ENCODE measurements around the gene LSM3. TPM values are rescaled to one million over a fixed set of nuclear protein-coding genes. Genes with fewer than 3 reads are reported as not detected.
"Not testable (repeated sequence)": the region's sequence is repeated elsewhere in the genome, so short reads cannot be mapped to it uniquely, and the experiment has no call there.

LSM3 gene
- total RNA-seq, 2 donors from 2014 or later, result 20.5 to 24.5 TPM

- DNase-seq (ENCODE audit: low spot score in 2 of 2) (no peak), ATAC-seq (peak; percentile 68 to 90)
- H3K9me3 Mint-ChIP-seq, result peaks cover 5 to 14% of the 10 kb centered on the region in 2 donors
- H3K36me3 Mint-ChIP-seq, result peaks cover 0 to 4% of the 10 kb centered on the region in 2 donors
- H3K27ac Mint-ChIP-seq, result peak overlapping the region in 1 of 2 donors; percentile 42
Measured at GRCh38 chr3:14216257-14217048, 37.8 kb downstream of the LSM3 start.

DNA sequence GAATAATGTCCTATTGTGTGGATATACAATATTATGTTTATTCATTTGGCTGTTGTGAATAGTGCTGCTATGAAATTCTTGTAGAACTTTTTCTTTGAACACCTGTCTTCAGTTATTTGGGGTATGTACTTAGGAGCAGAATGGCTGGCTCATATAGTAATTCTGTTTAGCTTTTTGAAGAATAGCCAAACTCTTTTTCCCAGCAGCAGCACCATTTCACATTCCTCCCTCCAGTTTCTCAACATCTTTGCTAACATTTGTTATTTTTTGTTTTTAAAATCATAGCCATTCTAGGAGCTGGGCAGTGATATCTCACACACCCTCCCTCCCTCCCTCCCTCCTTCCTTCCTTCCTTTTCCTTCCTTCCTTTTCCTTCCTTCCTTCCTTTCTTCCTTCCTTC lies 39.7 kb downstream of the LSM3 start:
- no peak for DNase-seq (ENCODE audit: low spot score in 2 of 2)
- Mint-ChIP-seq H3K27ac (no peak overlapping the region), H3K36me3 (peaks cover 10 to 16% of the 10 kb centered on the region in 2 donors), H3K9me3 (peaks cover 11 to 26% of the 10 kb centered on the region in 2 donors)
- ATAC-seq, result no peak

GRCh38 chr3:14220933-14221332 lies 42.3 kb downstream of the LSM3 start:
- no peak for ATAC-seq

GRCh38 chr3:14221902-14222301 lies 43.3 kb downstream of the LSM3 start:
- peaks cover 10 to 16% of the 10 kb centered on the region in 2 donors for H3K36me3 Mint-ChIP-seq
- no peak for DNase-seq (ENCODE audit: low spot score in 2 of 2)

More at GRCh38 chr3:14220933-14221332, 42.3 kb downstream of the LSM3 start:
- Mint-ChIP-seq H3K27ac (no peak overlapping the region), H3K36me3 (peaks cover 10 to 16% of the 10 kb centered on the region in 2 donors), H3K9me3 (peaks cover 11 to 26% of the 10 kb centered on the region in 2 donors)
- no peak for DNase-seq (ENCODE audit: low spot score in 2 of 2)

GRCh38 chr3:14222457-14222856 lies 43.8 kb downstream of the LSM3 start:
- ATAC-seq (no peak), DNase-seq (ENCODE audit: low spot score in 2 of 2) (no peak)
- Mint-ChIP-seq H3K27ac (no peak overlapping the region), H3K9me3 (peaks cover 11 to 26% of the 10 kb centered on the region in 2 donors), H3K36me3 (peaks cover 10 to 16% of the 10 kb centered on the region in 2 donors)

More at GRCh38 chr3:14221902-14222301, 43.3 kb downstream of the LSM3 start:
- Mint-ChIP-seq H3K9me3 (peaks cover 11 to 26% of the 10 kb centered on the region in 2 donors), H3K27ac (no peak overlapping the region)
- ATAC-seq, result no peak

- Mint-ChIP-seq H3K27ac (no peak overlapping the region), H3K9me3 (peaks cover 11 to 26% of the 10 kb centered on the region in 2 donors), H3K36me3 (peaks cover 10 to 16% of the 10 kb centered on the region in 2 donors)
- DNase-seq (ENCODE audit: low spot score in 2 of 2), result no peak
- no peak for ATAC-seq
Measured at GRCh38 chr3:14222900-14223594, 44.4 kb downstream of the LSM3 start.

DNA sequence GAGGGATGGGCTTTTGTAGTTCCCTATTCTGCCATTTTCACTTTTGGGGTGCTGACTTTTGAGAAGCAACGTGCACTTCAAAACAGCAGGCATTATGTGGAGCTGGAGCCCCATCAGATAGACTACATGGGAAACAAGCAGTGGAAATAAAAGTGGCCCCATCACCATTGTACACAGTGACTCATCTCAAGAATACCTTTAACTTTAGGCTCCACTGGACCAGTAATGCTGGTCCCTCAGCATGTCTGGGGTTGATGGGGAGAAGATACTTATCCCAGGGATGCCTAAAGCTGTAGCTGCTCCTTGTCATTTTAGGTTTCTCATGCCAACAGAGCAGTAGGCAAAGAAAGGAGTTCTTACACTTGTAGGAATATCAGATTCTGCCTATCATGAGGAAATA lies 45.0 kb downstream of the LSM3 start:
- Mint-ChIP-seq H3K9me3 (peaks cover 11 to 26% of the 10 kb centered on the region in 2 donors), H3K36me3 (peaks cover 10 to 16% of the 10 kb centered on the region in 2 donors), H3K27ac (no peak overlapping the region)
- ATAC-seq (no peak), DNase-seq (ENCODE audit: low spot score in 2 of 2) (no peak)

GRCh38 chr3:14224895-14225294 lies 46.3 kb downstream of the LSM3 start:
- Mint-ChIP-seq H3K27ac (no peak overlapping the region), H3K36me3 (peaks cover 10 to 16% of the 10 kb centered on the region in 2 donors)

DNA sequence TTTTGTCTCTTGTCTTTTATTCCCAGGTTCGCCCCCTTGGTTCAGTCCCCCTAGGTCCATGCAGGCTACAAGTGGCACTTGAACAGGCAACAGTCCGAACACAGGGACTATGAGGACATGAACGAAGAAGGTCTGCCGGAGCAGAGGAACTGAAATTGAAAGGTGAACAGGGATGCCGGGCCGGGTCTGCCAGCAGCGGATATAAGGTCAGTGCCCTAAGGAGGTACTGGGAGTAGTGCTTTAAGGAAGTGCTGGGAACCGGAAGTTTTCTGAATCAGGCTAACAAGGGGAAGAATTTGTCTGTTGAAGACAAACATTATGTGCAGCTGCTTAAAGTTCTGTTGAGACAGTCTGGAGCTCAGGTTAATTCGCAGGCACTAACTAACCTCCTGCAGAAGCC lies 46.8 kb downstream of the LSM3 start:
- H3K36me3 Mint-ChIP-seq, result peaks cover 10 to 16% of the 10 kb centered on the region in 2 donors
- no peak for ATAC-seq
- peaks cover 11 to 21% of the 10 kb centered on the region in 2 donors for H3K9me3 Mint-ChIP-seq
- no peak for DNase-seq (ENCODE audit: low spot score in 2 of 2)
- no peak overlapping the region for H3K27ac Mint-ChIP-seq

More at GRCh38 chr3:14224895-14225294, 46.3 kb downstream of the LSM3 start:
- ATAC-seq, result no peak
- DNase-seq (ENCODE audit: low spot score in 2 of 2), result no peak
- peaks cover 11 to 25% of the 10 kb centered on the region in 2 donors for H3K9me3 Mint-ChIP-seq

GRCh38 chr3:14226351-14226750 lies 47.7 kb downstream of the LSM3 start:
- ATAC-seq; H3K27ac Mint-ChIP-seq; DNase-seq (ENCODE audit: low spot score in 2 of 2): not testable (repeated sequence)
- Mint-ChIP-seq H3K9me3 (peaks cover 7 to 13% of the 10 kb centered on the region in 2 donors), H3K36me3 (peaks cover 7 to 16% of the 10 kb centered on the region in 2 donors)

DNA sequence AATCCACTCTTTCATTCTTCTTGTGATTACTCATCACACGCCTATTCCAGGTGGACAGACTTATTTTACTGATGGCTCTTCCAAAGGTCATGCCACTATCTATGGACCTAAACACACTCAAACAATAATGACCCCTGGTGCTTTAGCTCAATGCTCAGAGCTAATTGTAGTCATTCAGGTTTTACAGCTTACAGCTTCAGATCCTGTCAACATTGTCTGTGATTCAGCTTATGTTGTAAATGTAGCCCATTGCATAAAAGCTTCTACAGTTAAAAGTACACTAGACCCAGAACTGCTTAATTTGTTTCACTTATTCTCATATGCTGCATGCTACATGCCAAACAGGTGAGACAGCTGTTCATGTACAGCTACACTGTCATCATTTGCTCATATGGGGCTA lies 49.2 kb downstream of the LSM3 start:
- Mint-ChIP-seq H3K9me3 (peaks cover 0 to 3% of the 10 kb centered on the region in 2 donors), H3K36me3 (peaks cover 6 to 11% of the 10 kb centered on the region in 2 donors), H3K27ac (no peak overlapping the region)
- no peak for DNase-seq (ENCODE audit: low spot score in 2 of 2)
- no peak for ATAC-seq

GRCh38 chr3:14228681-14229470 lies 50.3 kb downstream of the LSM3 start:
- DNase-seq (ENCODE audit: low spot score in 2 of 2), result no peak
- Mint-ChIP-seq H3K36me3 (peaks cover 13 to 16% of the 10 kb centered on the region in 2 donors), H3K9me3 (peaks cover 5 to 10% of the 10 kb centered on the region in 2 donors), H3K27ac (no peak overlapping the region)
- no peak for ATAC-seq

DNA sequence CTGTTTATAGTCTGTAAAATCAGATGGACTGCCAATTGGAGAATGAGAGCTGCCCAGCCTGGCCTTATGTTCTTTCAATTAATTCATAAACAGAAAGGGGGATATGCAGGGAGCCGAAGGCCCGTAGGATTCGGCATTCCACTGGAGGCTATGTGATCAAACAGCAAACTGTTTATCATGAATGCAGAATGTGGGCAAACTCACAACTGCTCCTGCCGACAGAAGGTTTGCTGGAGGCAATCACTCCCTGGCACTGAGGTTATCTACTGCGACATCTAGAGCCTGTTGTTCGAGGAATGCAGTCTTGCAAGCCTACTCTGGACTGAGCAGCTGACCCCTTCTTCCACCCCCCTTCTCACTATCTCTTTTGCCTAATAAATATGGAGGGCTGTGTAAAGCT lies 51.1 kb downstream of the LSM3 start:
- H3K27ac Mint-ChIP-seq; ATAC-seq; DNase-seq (ENCODE audit: low spot score in 2 of 2): not testable (repeated sequence)
- peaks cover 13 to 16% of the 10 kb centered on the region in 2 donors for H3K36me3 Mint-ChIP-seq
- peaks cover 5 to 10% of the 10 kb centered on the region in 2 donors for H3K9me3 Mint-ChIP-seq

DNA sequence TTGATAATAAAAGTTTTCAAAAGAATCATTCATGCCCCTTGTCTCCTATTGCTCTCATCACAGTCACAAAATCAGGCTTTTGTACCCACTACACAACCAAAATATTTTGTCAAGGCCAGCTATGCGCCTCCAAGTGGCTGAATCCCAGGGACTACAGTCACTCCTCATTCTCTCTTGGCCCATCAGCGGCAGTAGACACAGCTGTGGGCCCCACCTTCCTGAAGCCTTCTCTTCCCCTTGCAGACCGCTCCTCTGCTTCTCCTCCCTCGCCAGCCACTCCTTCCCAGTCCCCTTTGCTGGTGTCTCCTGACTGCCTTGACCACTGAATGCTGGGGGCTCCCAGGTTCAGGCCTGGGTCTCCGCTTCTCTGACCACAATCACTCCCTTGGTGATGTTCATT lies 52.1 kb downstream of the LSM3 start:
- no peak for ATAC-seq

GRCh38 chr3:14231145-14231990 lies 52.8 kb downstream of the LSM3 start:
- peaks cover 5 to 10% of the 10 kb centered on the region in 2 donors for H3K9me3 Mint-ChIP-seq
- no peak for ATAC-seq
- peaks cover 13 to 16% of the 10 kb centered on the region in 2 donors for H3K36me3 Mint-ChIP-seq
- no peak overlapping the region for H3K27ac Mint-ChIP-seq
- DNase-seq (ENCODE audit: low spot score in 2 of 2), result no peak

More for the DNA sequence above, 52.1 kb downstream of the LSM3 start:
- no peak for DNase-seq (ENCODE audit: low spot score in 2 of 2)
- Mint-ChIP-seq H3K36me3 (peaks cover 13 to 16% of the 10 kb centered on the region in 2 donors), H3K9me3 (peaks cover 5 to 10% of the 10 kb centered on the region in 2 donors), H3K27ac (no peak overlapping the region)
